GM10266 (cell line): ENCODE measurements around the gene GHRL.

Experiments used
- DNase-seq: peaks from one replicate; pipeline ENCODE4 v3.0.0; 2012; ENCODE audit errors: extremely low spot score
- CTCF ChIP-seq: IDR thresholded peaks from 2 replicates; pipeline ENCODE4 v1.5.1; 2012; ENCODE audit warnings: mild to moderate bottlenecking, low read depth; ENCODE audit not compliant: control insufficient read depth, insufficient read depth; ENCODE audit errors: missing control alignments

The GHRL gene

GRCh38 chr3:10322352-10322710 is 29.6 kb upstream of the GHRL start:
- TF ChIP-seq CTCF: peak; percentile 55
- peak; percentile 63 for DNase-seq

DNA sequence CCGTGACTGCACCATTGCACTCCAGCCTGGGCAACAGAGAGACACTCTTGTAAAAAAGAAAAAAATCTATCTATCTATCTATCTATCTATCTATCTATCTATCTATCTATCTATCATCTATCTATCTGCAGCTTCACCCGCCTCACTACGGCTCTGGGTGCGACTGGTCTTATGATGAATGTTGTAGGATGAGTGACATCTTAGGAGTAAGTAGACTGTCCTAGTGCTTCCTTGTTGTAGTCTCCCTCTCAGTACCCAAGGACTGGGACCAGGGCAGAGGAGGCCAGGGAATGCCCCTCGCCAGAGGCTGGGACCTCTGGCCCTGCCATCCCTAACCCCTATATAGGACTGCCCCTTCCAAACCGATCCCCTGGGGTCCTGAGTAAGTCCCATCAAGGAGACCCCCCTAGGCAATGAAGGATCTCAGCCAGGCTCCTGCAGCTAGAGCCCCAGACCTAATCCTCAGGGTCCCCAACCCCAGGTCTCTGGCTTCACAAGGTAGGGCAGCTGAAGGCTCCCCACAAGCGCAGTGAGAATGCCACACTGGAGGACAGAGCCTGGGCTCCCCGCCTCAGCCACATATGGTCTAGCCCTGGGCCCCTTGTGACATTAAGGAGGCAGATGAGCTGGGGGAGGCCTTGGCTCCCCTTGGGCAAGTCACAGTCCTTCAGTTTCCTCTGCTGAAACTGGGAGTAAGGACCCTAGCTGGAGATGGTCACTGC is 29.0 kb upstream of the GHRL start:
- no peak for TF ChIP-seq CTCF
- DNase-seq: no peak

DNA sequence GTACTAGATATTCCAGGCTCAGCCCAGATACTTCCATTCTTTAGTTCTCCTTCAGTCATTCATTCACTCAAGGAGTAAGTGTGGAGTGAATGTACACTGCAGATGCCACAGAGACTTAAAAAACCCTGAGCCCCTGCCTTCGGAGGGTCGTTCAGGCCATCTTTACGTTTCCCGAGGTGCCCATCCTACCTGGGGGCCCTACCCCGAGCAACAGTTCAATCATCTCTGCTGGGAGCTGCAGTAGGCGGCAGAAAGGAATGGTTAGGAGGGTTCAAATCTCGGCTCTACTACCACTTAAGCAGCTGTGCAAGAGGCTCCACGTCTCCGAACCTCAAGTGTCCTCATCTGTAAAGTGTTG is 27.6 kb upstream of the GHRL start:
- no peak for DNase-seq
- no peak for TF ChIP-seq CTCF

GRCh38 chr3:10319804-10320203 is 27.1 kb upstream of the GHRL start:
- TF ChIP-seq CTCF: no peak
- no peak for DNase-seq

GRCh38 chr3:10319251-10319650 is 26.5 kb upstream of the GHRL start:
- DNase-seq: no peak
- no peak for TF ChIP-seq CTCF

GRCh38 chr3:10317961-10318350 is 25.2 kb upstream of the GHRL start:
- no peak for DNase-seq
- no peak for TF ChIP-seq CTCF

- no peak for TF ChIP-seq CTCF
- DNase-seq: no peak
Measured at GRCh38 chr3:10317311-10317960, 24.7 kb upstream of the GHRL start.
